MM.1S (cell line): ENCODE data around the gene EPHX1.
A peak's percentile ranks its signal among the peaks of the same experiment; 100 is the strongest.

Experiments used
- DNase-seq: peaks from one replicate; pipeline ENCODE4 v3.0.0-alpha.2; 2015
- H2AFZ ChIP-seq: fragments of 300-600 bp; sonication (generic); 2 replicates; pipeline ENCODE4 v1.6.0; 2016; ENCODE audit warnings: antibody characterized with exemption, low read length
- H3F3A ChIP-seq: fragments of 300-600 bp; sonication (generic); 2 replicates; pipeline ENCODE4 v1.6.1; 2016; ENCODE audit warnings: mild to moderate bottlenecking, antibody characterized with exemption, low read length, moderate library complexity, mixed read lengths; ENCODE audit not compliant: insufficient read depth
- H3K27ac ChIP-seq: fragments of 300-600 bp; sonication (generic); 2 replicates; pipeline ENCODE4 v1.5.1; 2016; ENCODE audit warnings: mild to moderate bottlenecking, low read length
- H3K27me3 ChIP-seq: fragments of 300-600 bp; sonication (generic); replicated peaks from 2 replicates; pipeline ENCODE4 v1.6.0; 2016; ENCODE audit warnings: low read length; ENCODE audit not compliant: insufficient read depth
- H3K36me3 ChIP-seq: fragments of 300-600 bp; sonication (generic); replicated peaks from 2 replicates; pipeline ENCODE4 v1.6.1; 2016; ENCODE audit warnings: mild to moderate bottlenecking, low read length, mixed read lengths; ENCODE audit not compliant: insufficient read depth
- H3K4me1 ChIP-seq: fragments of 300-600 bp; sonication (generic); 2 replicates; pipeline ENCODE4 v1.6.1; 2016; ENCODE audit warnings: low read length, mixed read lengths
- H3K4me2 ChIP-seq: fragments of 300-600 bp; sonication (generic); 2 replicates; pipeline ENCODE4 v1.6.0; 2016; ENCODE audit warnings: low read depth, low read length
- H3K4me3 ChIP-seq: fragments of 300-600 bp; sonication (generic); 2 replicates; pipeline ENCODE4 v1.5.1; 2016; ENCODE audit warnings: low read length, mixed read lengths
- H3K79me2 ChIP-seq: fragments of 300-600 bp; sonication (generic); 2 replicates; pipeline ENCODE4 v1.6.1; 2016; ENCODE audit warnings: mixed run types, low read length, mixed read lengths
- H3K9ac ChIP-seq: fragments of 300-600 bp; sonication (generic); 2 replicates; pipeline ENCODE4 v1.6.1; 2016; ENCODE audit warnings: low read length, mixed read lengths
- H3K9me2 ChIP-seq: fragments of 300-600 bp; sonication (generic); replicated peaks from 2 replicates; pipeline ENCODE4 v1.6.1; 2016; ENCODE audit warnings: mild to moderate bottlenecking, low read length, mixed read lengths; ENCODE audit not compliant: insufficient read depth
- H3K9me3 ChIP-seq: fragments of 300-600 bp; sonication (generic); replicated peaks from 2 replicates; pipeline ENCODE4 v1.6.1; 2016; ENCODE audit warnings: mild to moderate bottlenecking, low read length, mixed read lengths; ENCODE audit not compliant: insufficient read depth
- H4K20me1 ChIP-seq: fragments of 300-600 bp; sonication (generic); 2 replicates; pipeline ENCODE4 v1.6.1; 2016; ENCODE audit warnings: mild to moderate bottlenecking, low read length, moderate library complexity, mixed read lengths; ENCODE audit not compliant: insufficient read depth
- EZH2 ChIP-seq: fragments of 300-600 bp; sonication (generic); optimal IDR thresholded peaks from 2 replicates; pipeline ENCODE3; 2017; ENCODE audit warnings: low read depth, mild to moderate bottlenecking, antibody characterized with exemption, low read length, mixed read lengths
- EZH2phosphoT487 ChIP-seq: fragments of 300-600 bp; sonication (generic); IDR thresholded peaks from 2 replicates; pipeline ENCODE4 v1.6.1; 2018; ENCODE audit warnings: antibody characterized with exemption, low read length
- TF ChIP-seq, protein P1 (sequence below): fragments of 300-600 bp; sonication (generic); IDR thresholded peaks from 2 replicates; pipeline ENCODE4 v1.5.1; 2016; ENCODE audit warnings: antibody characterized with exemption, low read length, mixed read lengths

The EPHX1 gene

DNA sequence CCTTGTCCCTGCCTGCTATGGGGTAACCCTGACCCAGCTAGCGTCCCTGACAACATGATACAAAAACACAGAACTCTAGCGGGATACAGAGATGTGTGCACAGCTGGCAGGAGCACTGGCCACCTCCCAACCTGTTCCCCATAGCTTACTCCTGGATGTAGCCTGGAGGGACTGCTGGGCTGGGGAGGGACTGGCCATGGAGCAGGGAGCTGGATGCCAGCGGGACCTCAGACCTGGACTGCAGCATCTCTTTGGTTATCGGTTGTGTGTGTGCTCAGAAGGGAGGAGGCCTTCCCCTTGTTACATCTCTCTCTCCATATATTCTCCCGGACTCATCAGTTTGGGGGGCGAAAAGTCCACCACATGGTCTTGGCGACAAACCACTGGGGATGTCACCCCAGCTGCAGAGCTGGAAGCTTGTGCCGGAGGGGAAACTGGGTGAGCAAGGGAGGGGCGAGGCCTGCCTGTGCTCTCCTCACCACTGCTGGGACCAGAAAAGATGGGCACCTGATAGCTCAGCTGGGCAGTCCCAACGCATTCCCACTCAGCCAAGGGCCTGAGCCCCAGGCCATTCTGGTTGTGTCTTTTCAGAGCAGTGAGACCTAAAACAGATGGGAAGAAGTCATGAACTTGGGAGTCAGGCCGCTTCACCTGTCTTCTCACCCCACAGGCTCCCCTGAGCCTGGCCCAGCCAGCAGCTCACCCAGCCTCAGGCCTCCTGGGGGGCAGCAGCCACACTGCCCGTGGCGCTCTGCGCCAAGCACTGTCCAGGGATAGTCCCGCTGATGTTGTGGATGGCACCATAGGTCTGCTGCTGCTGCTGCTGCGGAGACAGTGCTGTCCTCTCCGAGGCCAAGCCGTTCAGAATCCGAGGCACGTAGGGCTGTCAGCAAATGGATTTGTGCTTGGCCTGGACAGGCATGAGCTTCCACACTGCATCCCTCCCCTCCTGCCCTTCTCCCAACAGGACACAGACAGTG, 36.7 kb downstream of the EPHX1 start:
- Histone ChIP-seq H3K4me3 (no peak overlapping the region), H3K27ac (peak overlapping the region; percentile 75; the same call in 1 of the 2 replicates), H3K9ac (no peak overlapping the region), H3K4me2 (no peak overlapping the region), H3K79me2 (peaks cover 10% of the 10 kb centered on the region), H3K36me3 (peaks cover 13% of the 10 kb centered on the region), H3F3A (peaks cover 41% of the 10 kb centered on the region), H3K27me3 (no peaks in the 10 kb centered on the region), H3K9me3 (no peaks in the 10 kb centered on the region), H2AFZ (no peak overlapping the region), H3K4me1 (peaks cover 48% of the 10 kb centered on the region), H3K9me2 (no peaks in the 10 kb centered on the region), H4K20me1 (no peaks in the 10 kb centered on the region)
- TF ChIP-seq, protein P1, sequence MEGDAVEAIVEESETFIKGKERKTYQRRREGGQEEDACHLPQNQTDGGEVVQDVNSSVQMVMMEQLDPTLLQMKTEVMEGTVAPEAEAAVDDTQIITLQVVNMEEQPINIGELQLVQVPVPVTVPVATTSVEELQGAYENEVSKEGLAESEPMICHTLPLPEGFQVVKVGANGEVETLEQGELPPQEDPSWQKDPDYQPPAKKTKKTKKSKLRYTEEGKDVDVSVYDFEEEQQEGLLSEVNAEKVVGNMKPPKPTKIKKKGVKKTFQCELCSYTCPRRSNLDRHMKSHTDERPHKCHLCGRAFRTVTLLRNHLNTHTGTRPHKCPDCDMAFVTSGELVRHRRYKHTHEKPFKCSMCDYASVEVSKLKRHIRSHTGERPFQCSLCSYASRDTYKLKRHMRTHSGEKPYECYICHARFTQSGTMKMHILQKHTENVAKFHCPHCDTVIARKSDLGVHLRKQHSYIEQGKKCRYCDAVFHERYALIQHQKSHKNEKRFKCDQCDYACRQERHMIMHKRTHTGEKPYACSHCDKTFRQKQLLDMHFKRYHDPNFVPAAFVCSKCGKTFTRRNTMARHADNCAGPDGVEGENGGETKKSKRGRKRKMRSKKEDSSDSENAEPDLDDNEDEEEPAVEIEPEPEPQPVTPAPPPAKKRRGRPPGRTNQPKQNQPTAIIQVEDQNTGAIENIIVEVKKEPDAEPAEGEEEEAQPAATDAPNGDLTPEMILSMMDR = no peak
- TF ChIP-seq EZH2 (no peak), EZH2phosphoT487 (no peak)
- no peak for DNase-seq

DNA sequence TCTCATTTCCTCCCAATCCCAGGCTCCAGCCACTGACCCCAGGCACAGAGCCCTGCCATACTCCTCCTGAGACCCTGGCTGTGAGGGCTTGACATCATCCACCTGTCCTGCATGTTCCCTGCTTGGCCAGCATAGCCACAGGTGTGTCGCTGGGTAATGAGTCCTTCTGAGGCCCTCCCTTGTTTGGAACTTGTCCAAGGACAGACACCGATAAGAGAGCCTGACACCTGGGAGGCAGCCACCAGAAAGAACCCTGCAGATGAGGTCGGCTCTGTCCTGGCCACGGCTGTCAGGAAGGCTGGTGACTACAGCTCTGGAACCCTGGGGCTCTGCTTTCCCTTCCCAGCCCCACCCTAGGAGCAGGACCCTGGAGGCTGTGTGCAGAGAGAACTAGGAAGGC, 37.7 kb downstream of the EPHX1 start:
- peaks cover 43% of the 10 kb centered on the region for H3F3A ChIP-seq
- peak overlapping the region; percentile 4; the same call in 1 of the 2 replicates for H3K9ac ChIP-seq
- no peaks in the 10 kb centered on the region for H4K20me1 ChIP-seq
- peaks cover 13% of the 10 kb centered on the region for H3K36me3 ChIP-seq
- TF ChIP-seq, protein P1 = no peak
- no peak for TF ChIP-seq EZH2phosphoT487
- peak overlapping the region; percentile 43 for H3K4me2 ChIP-seq
- H3K27me3 ChIP-seq = no peaks in the 10 kb centered on the region
- H3K9me3 ChIP-seq = no peaks in the 10 kb centered on the region
- H3K9me2 ChIP-seq = no peaks in the 10 kb centered on the region
- H3K4me1 ChIP-seq = peaks cover 58% of the 10 kb centered on the region
- H2AFZ ChIP-seq = no peak overlapping the region
- no peak for DNase-seq
- peaks cover 10% of the 10 kb centered on the region for H3K79me2 ChIP-seq
- H3K4me3 ChIP-seq = no peak overlapping the region
- H3K27ac ChIP-seq = peak overlapping the region; percentile 75

DNA sequence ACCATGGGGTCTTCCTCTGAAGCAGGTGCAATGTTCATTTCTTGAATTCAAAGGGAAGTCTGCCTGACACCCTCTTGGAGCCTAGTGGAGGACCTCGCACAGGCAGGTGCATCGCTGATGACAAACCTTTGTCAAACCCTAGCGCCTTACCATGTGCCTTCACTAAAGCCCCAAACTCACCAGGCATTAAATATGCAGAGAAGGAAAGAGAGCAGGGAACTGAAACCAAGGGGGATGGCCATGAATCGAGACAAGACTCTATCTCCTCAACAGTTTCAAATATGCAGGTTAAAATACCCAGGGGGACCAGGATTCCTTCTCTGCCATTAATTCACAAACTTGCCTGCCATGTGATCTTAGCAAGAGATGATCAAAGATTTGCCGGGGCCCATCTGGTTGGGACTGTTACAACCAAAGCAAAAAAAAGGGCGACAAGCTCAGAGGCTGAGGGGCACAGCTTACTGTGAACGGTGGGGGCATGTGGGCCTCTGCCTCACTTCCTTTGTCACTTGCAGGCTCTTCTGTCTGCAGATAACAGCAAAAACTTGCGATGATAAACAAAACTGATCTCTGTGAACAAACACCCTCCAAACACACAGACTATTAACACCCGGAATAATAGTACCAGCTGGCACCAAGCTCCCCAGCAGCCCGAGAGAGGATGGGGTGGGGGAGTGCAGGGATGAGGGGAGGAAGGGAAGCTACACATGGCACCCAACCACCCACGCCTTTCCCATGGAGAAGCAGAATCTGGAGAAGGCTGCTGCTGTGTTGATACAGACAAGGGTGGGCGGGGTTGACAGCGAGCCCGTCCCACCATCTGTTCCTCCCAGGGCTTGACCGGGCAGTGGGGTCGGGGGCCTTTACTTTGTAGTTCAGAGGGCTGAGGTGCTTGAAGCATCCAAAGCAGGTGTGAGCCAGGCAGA, 38.4 kb downstream of the EPHX1 start:
- Histone ChIP-seq H3K36me3 (peaks cover 14% of the 10 kb centered on the region), H3F3A (peaks cover 49% of the 10 kb centered on the region), H3K4me1 (peaks cover 64% of the 10 kb centered on the region), H3K27ac (peak overlapping the region; percentile 75), H3K9me3 (no peaks in the 10 kb centered on the region), H4K20me1 (no peaks in the 10 kb centered on the region), H3K9ac (peak overlapping the region; percentile 17; the same call in 1 of the 2 replicates), H2AFZ (no peak overlapping the region), H3K4me2 (peak overlapping the region; percentile 43), H3K9me2 (no peaks in the 10 kb centered on the region), H3K79me2 (peaks cover 15% of the 10 kb centered on the region), H3K4me3 (no peak overlapping the region), H3K27me3 (no peaks in the 10 kb centered on the region)
- peak; percentile 61 for DNase-seq
- TF ChIP-seq EZH2phosphoT487 = no peak
- TF ChIP-seq, protein P1 = no peak
- no peak for TF ChIP-seq EZH2
